GM12801 (cell line): ENCODE measurements around the gene MGA.

ENCODE experiments used
- CTCF ChIP-seq: IDR thresholded peaks from one replicate; pipeline ENCODE4 v1.5.1; 2011; ENCODE audit warnings: control low read depth; ENCODE audit not compliant: insufficient read length; ENCODE audit errors: extremely low read depth

MGA gene

DNA sequence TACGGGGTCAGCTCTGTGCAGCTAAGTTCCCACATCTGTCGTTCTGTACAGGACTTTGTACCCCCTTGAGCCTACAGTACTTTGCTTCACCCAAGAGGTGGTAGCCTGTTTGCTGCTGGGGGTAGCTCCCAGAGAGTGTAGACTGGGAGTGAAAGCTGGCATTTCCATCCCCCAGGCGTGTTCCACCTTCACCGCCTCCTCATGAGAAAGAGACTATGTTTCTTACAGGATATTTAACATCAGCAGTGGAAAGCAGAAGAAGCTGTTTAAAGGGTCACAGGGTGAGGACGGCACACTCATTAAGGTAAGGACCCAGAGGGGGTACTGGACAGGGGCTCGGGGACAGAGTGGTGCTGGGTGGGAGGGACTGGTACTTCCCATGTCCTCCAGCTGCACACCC, 157.6 kb downstream of the MGA start:
- TF ChIP-seq CTCF, result no peak

DNA sequence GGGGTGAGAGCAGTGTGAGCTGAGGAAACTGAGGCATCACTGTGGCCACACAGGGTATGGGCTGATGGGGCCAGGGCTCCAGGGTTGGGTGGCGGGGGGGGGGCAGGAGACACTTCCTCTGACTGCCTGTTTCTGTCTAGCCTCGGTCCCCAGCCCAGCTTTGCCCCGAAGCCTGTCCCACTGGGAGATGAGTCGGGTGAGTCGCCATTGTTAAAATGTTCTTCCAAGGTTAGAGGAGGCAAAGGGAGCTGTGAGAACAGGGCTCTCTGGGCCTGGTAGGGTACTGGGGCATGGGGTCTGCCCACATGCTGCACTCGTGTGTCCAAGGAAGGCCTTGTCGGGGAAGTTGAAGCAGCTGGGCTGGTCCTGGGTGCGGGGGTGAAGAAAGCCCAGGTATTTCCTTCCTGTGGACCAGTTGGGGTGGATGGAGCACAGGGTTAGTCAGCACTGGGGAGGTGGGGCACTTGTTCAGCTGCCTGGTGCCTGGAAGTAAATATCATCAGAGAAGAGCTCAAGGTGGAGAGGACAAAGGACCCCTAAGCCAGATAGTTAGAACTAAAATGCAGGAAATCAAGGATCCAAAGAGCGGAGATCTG, 159.3 kb downstream of the MGA start:
- no peak for TF ChIP-seq CTCF

GRCh38 chr15:41820791-41821423, 160.7 kb downstream of the MGA start:
- no peak for TF ChIP-seq CTCF

GRCh38 chr15:41821831-41822230, 161.6 kb downstream of the MGA start:
- no peak for TF ChIP-seq CTCF

DNA sequence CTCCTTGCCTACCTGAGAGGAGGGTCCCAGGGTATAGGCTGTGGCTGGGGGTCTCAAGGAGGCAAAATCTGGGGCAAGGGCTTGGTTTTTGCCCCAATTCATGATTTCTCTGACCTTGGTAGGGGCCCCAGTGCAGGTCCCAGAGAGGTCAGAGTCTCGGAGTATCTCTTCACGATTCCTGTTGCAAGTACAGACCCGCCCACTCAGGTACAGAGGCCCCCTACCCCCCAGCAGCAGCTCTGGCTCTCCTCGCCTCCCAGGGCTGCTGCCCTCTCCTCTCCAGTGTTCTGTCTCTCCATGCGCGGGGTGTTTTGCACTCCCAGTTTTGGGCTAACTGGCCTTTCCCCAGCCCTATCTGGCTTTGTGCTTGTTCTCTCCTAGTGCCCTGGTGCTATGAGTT, 162.3 kb downstream of the MGA start:
- TF ChIP-seq CTCF, result no peak
